H9 (cell line): ENCODE measurements around the gene SATB1. TPM values are rescaled to one million over a fixed set of nuclear protein-coding genes. Genes with fewer than 3 reads are reported as not detected.

Source experiments
- DNase-seq: peaks from one replicate; pipeline ENCODE4 v3.0.0-alpha.2; 2017
- H2AFZ ChIP-seq: one replicate; pipeline ENCODE4 v1.6.1; 2013; ENCODE audit warnings: mild to moderate bottlenecking, low read length, control low read depth, moderate library complexity
- H2AK5ac ChIP-seq: 2 replicates; pipeline ENCODE4 v1.6.1; 2013; ENCODE audit warnings: low read length, control low read depth, mixed read lengths; ENCODE audit not compliant: insufficient read length
- H2BK120ac ChIP-seq: one replicate; pipeline ENCODE4 v1.6.1; 2013; ENCODE audit warnings: low read depth, mild to moderate bottlenecking, low read length, control low read depth, inconsistent platforms; ENCODE audit not compliant: poor library complexity, severe bottlenecking
- H2BK12ac ChIP-seq: 2 replicates; pipeline ENCODE4 v1.6.1; 2013; ENCODE audit warnings: low read length, control low read depth, mixed read lengths, low read depth; ENCODE audit not compliant: insufficient read length
- H2BK15ac ChIP-seq: 2 replicates; pipeline ENCODE4 v1.6.1; 2013; ENCODE audit warnings: low read depth, low read length, control low read depth
- H2BK20ac ChIP-seq: one replicate; pipeline ENCODE4 v1.6.1; 2013; ENCODE audit warnings: low read depth, mild to moderate bottlenecking, low read length, control low read depth, inconsistent platforms; ENCODE audit not compliant: poor library complexity, severe bottlenecking
- H2BK5ac ChIP-seq: 2 replicates; pipeline ENCODE4 v1.6.1; 2013; ENCODE audit warnings: low read length, control low read depth, mixed read lengths; ENCODE audit not compliant: insufficient read length
- H3K14ac ChIP-seq: 2 replicates; pipeline ENCODE4 v1.6.1; 2013; ENCODE audit warnings: low read length, control low read depth; ENCODE audit not compliant: insufficient read depth
- H3K18ac ChIP-seq: 2 replicates; pipeline ENCODE4 v1.6.1; 2013; ENCODE audit warnings: low read depth, mild to moderate bottlenecking, mixed read lengths, low read length, control low read depth; ENCODE audit not compliant: insufficient read length
- H3K23ac ChIP-seq: 2 replicates; pipeline ENCODE4 v1.6.1; 2013; ENCODE audit warnings: low read length, control low read depth, mixed read lengths, low read depth; ENCODE audit not compliant: insufficient read length
- H3K23me2 ChIP-seq: 2 replicates; pipeline ENCODE4 v1.6.1; 2013; ENCODE audit warnings: low read depth, mild to moderate bottlenecking, mixed read lengths, low read length, control low read depth; ENCODE audit not compliant: insufficient read length, poor library complexity, severe bottlenecking
- H3K27ac ChIP-seq: 2 replicates; pipeline ENCODE4 v1.5.1; 2013; ENCODE audit warnings: low read length, control low read depth, mixed read lengths, low read depth; ENCODE audit not compliant: insufficient read length
- H3K27me3 ChIP-seq: 2 replicates; pipeline ENCODE4 v1.6.1; 2013; ENCODE audit warnings: low read length, control low read depth, inconsistent platforms; ENCODE audit not compliant: insufficient read depth
- H3K4ac ChIP-seq: 2 replicates; pipeline ENCODE4 v1.6.1; 2013; ENCODE audit warnings: low read depth, mild to moderate bottlenecking, control low read depth, inconsistent platforms, low read length, moderate library complexity
- H3K4me1 ChIP-seq: 2 replicates; pipeline ENCODE4 v1.6.1; 2013; ENCODE audit warnings: low read length, control low read depth, inconsistent platforms; ENCODE audit not compliant: insufficient read depth
- H3K4me2 ChIP-seq: 2 replicates; pipeline ENCODE4 v1.6.1; 2013; ENCODE audit warnings: low read length, control low read depth, mixed read lengths; ENCODE audit not compliant: insufficient read length, insufficient read depth
- H3K56ac ChIP-seq: 2 replicates; pipeline ENCODE4 v1.6.1; 2013; ENCODE audit warnings: low read depth, mild to moderate bottlenecking, mixed read lengths, low read length, control low read depth; ENCODE audit not compliant: insufficient read length
- H3K79me1 ChIP-seq: 2 replicates; pipeline ENCODE4 v1.6.1; 2013; ENCODE audit warnings: low read depth, mild to moderate bottlenecking, moderate library complexity, low read length, control low read depth, inconsistent platforms; ENCODE audit not compliant: insufficient read depth, poor library complexity, severe bottlenecking
- H3K79me2 ChIP-seq: 2 replicates; pipeline ENCODE4 v1.6.1; 2013; ENCODE audit warnings: low read length, control low read depth, inconsistent platforms; ENCODE audit not compliant: insufficient read depth
- H3K9ac ChIP-seq: 2 replicates; pipeline ENCODE4 v1.6.1; 2013; ENCODE audit warnings: low read length, control low read depth, mixed read lengths; ENCODE audit not compliant: insufficient read length; ENCODE audit errors: extremely low read depth
- H3K9me3 ChIP-seq: one replicate; pipeline ENCODE4 v1.6.1; 2013; ENCODE audit warnings: low read depth, low read length, inconsistent platforms; ENCODE audit not compliant: control insufficient read depth
- H3T11ph ChIP-seq: one replicate; pipeline ENCODE4 v1.6.1; 2013; ENCODE audit warnings: mild to moderate bottlenecking, low read length, control low read depth, inconsistent platforms
- H4K20me1 ChIP-seq: one replicate; pipeline ENCODE4 v1.6.1; 2013; ENCODE audit not compliant: control insufficient read depth, insufficient read length, insufficient read depth
- H4K5ac ChIP-seq: 2 replicates; pipeline ENCODE4 v1.6.1; 2013; ENCODE audit warnings: low read depth, mild to moderate bottlenecking, mixed read lengths, low read length, control low read depth; ENCODE audit not compliant: insufficient read length
- H4K8ac ChIP-seq: replicated peaks from 2 replicates; pipeline ENCODE4 v1.6.1; 2013; ENCODE audit warnings: low read length, control low read depth, mixed read lengths, low read depth; ENCODE audit not compliant: insufficient read length
- H4K91ac ChIP-seq: 2 replicates; pipeline ENCODE4 v1.6.1; 2013; ENCODE audit warnings: low read depth, mild to moderate bottlenecking, moderate library complexity, mixed read lengths, low read length, control low read depth; ENCODE audit not compliant: insufficient read length
- H3K27ac Mint-ChIP-seq, 3 experiments: 2 replicates in 2 of 3; 3 replicates in 1 of 3; pipeline ENCODE4 v1.8.0; 2020 to 2021; ENCODE audit warnings: mixed read lengths in 3 of 3, mild to moderate bottlenecking in 1 of 3, moderate library complexity in 1 of 3
- H3K27me3 Mint-ChIP-seq: 2 replicates; pipeline ENCODE4 v1.8.0; 2021; ENCODE audit warnings: low read depth, mild to moderate bottlenecking, moderate library complexity, mixed read lengths
- H3K36me3 Mint-ChIP-seq, 3 experiments: 2 replicates in 2 of 3; 3 replicates in 1 of 3; pipeline ENCODE4 v1.8.0; 2020 to 2021; ENCODE audit warnings: low read depth in 3 of 3, mixed read lengths in 3 of 3; ENCODE audit not compliant: insufficient read depth in 1 of 3
- H3K4me1 Mint-ChIP-seq, 2 experiments: 2 replicates each; pipeline ENCODE4 v1.8.0; 2020; ENCODE audit warnings: mixed read lengths in 2 of 2
- H3K4me3 Mint-ChIP-seq, 2 experiments: 2 replicates in 1 of 2; 3 replicates in 1 of 2; pipeline ENCODE4 v1.8.0; 2020 to 2021; ENCODE audit warnings: mild to moderate bottlenecking in 2 of 2, mixed read lengths in 2 of 2, moderate library complexity in 1 of 2
- H3K9me3 Mint-ChIP-seq, 2 experiments: 2 replicates in 1 of 2; 3 replicates in 1 of 2; pipeline ENCODE4 v1.8.0; 2020; ENCODE audit warnings: mild to moderate bottlenecking in 2 of 2, mixed read lengths in 2 of 2, moderate library complexity in 1 of 2
- CTCF ChIP-seq: fragments of 200-600 bp; sonication (generic); conservative IDR thresholded peaks from 3 replicates; pipeline ENCODE4 v1.8.0; 2021; ENCODE audit warnings: antibody characterized with exemption, mild to moderate bottlenecking
- WGBS: extraction: QIAGEN DNeasy Blood & Tissue Kit; methylation state at CpG from one replicate; pipeline ENCODE4 v1.1.7; 2013; ENCODE audit warnings: missing lambda C conversion rate, low lambda C conversion rate, mixed read lengths; ENCODE audit not compliant: insufficient read length; ENCODE audit errors: extremely low coverage; 5-methylcytosine and 5-hydroxymethylcytosine counted together
- total RNA-seq: library from RNA; stranded (reverse); gene quantifications from 2 replicates; pipeline ENCODE4 v1.2.1, GENCODE V29; 2021

The SATB1 gene
- total RNA-seq, 1 experiment from 2014 or later, result 30.7 TPM

GRCh38 chr3:18351069-18351628 is 74.0 kb downstream of the SATB1 start:
- Histone ChIP-seq H3K18ac (no peak overlapping the region), H3T11ph (no peak overlapping the region), H4K91ac (no peak overlapping the region), H2BK12ac (no peak overlapping the region), H2BK120ac (no peak overlapping the region), H3K4me1 (peaks cover 2% of the 10 kb centered on the region; the same call in 1 of the 2 replicates), H2BK20ac (no peak overlapping the region), H3K23ac (no peak overlapping the region), H4K8ac (no peak overlapping the region), H3K56ac (no peak overlapping the region), H3K79me1 (no peaks in the 10 kb centered on the region), H2BK5ac (no peak overlapping the region), H2AK5ac (no peak overlapping the region), H3K4ac (no peak overlapping the region), H3K4me2 (no peak overlapping the region), H4K5ac (no peak overlapping the region), H3K79me2 (no peaks in the 10 kb centered on the region), H3K9me3 (no peaks in the 10 kb centered on the region), H3K14ac (no peak overlapping the region; the same call in 1 of the 2 replicates), H2AFZ (no peak overlapping the region), H4K20me1 (no peaks in the 10 kb centered on the region), H3K27me3 (no peaks in the 10 kb centered on the region), H3K23me2 (no peaks in the 10 kb centered on the region), H3K27ac (no peak overlapping the region), H3K9ac (no peak overlapping the region), H2BK15ac (no peak overlapping the region)
- Mint-ChIP-seq H3K27me3 (no peaks in the 10 kb centered on the region), H3K9me3 (no peaks in the 10 kb centered on the region), H3K27ac (peak overlapping the region; percentile 35 to 80 (median 79); a peak in 5 of 7 replicates), H3K36me3 (peaks cover 9 to 19% (median 15%) of the 10 kb centered on the region in 3 experiments), H3K4me1 (peaks cover 67 to 77% of the 10 kb centered on the region in 2 experiments), H3K4me3 (no peak overlapping the region)
- WGBS, result no CpG with 5 or more reads among the region's 5 CpGs
- DNase-seq, result peak; percentile 31
- TF ChIP-seq CTCF, result no peak
